ENCODE results near the gene CLASP2.
"Not testable (repeated sequence)": the region's sequence is repeated elsewhere in the genome, so short reads cannot be mapped to it uniquely, and the experiment has no call there.

The CLASP2 gene

GRCh38 chr3:33717866-33718594 lies at the start of gene CLASP2:
TSS of gene CLASP2 (minus strand) at chr3:33718254. CDS start at chr3:33718002, 252 bp downstream.
- peak; percentile 83 for DNase-seq (ENCODE audit: low spot score)

- DNase-seq (ENCODE audit: low spot score): no peak
Measured at GRCh38 chr3:33758864-33759263, 40.8 kb upstream of the CLASP2 start.

- no peak for DNase-seq (ENCODE audit: low spot score)
Measured at GRCh38 chr3:33758281-33758680, 40.2 kb upstream of the CLASP2 start.

GRCh38 chr3:33754391-33754790 lies 36.3 kb upstream of the CLASP2 start:
- not testable (repeated sequence) for DNase-seq (ENCODE audit: low spot score)

- no peak for DNase-seq (ENCODE audit: low spot score)
Measured at GRCh38 chr3:33751336-33751735, 33.3 kb upstream of the CLASP2 start.

GRCh38 chr3:33750211-33750548 lies 32.1 kb upstream of the CLASP2 start:
- DNase-seq (ENCODE audit: low spot score): peak; percentile 12

- peak; percentile 2 for DNase-seq (ENCODE audit: low spot score)
Measured at GRCh38 chr3:33749546-33750210, 31.6 kb upstream of the CLASP2 start.

- DNase-seq (ENCODE audit: low spot score): no peak
Measured at GRCh38 chr3:33746416-33747116, 28.5 kb upstream of the CLASP2 start.

GRCh38 chr3:33737146-33737545 lies 19.1 kb upstream of the CLASP2 start:
- no peak for DNase-seq (ENCODE audit: low spot score)

GRCh38 chr3:33732394-33732793 lies 14.3 kb upstream of the CLASP2 start:
- no peak for DNase-seq (ENCODE audit: low spot score)

GRCh38 chr3:33729993-33730392 lies 11.9 kb upstream of the CLASP2 start:
- no peak for DNase-seq (ENCODE audit: low spot score)

- no peak for DNase-seq (ENCODE audit: low spot score)
Measured at GRCh38 chr3:33724256-33724655, 6.2 kb upstream of the CLASP2 start.

- peak; percentile 26 for DNase-seq (ENCODE audit: low spot score)
Measured at GRCh38 chr3:33722626-33723370, 4.7 kb upstream of the CLASP2 start.

GRCh38 chr3:33722191-33722590 lies 4.1 kb upstream of the CLASP2 start:
- DNase-seq (ENCODE audit: low spot score): no peak

- no peak for DNase-seq (ENCODE audit: low spot score)
Measured at GRCh38 chr3:33718595-33718907, 497 bp upstream of the CLASP2 start.

GRCh38 chr3:33717616-33717865 lies 513 bp downstream of the CLASP2 start:
- DNase-seq (ENCODE audit: low spot score): peak; percentile 55

- DNase-seq (ENCODE audit: low spot score): no peak
Measured at GRCh38 chr3:33716227-33716626, 1.8 kb downstream of the CLASP2 start.

GRCh38 chr3:33711100-33711499 lies 7.0 kb downstream of the CLASP2 start:
- no peak for DNase-seq (ENCODE audit: low spot score)

- no peak for DNase-seq (ENCODE audit: low spot score)
Measured at GRCh38 chr3:33706056-33706455, 12.0 kb downstream of the CLASP2 start.

GRCh38 chr3:33704891-33705290 lies 13.2 kb downstream of the CLASP2 start:
- DNase-seq (ENCODE audit: low spot score): no peak

- no peak for DNase-seq (ENCODE audit: low spot score)
Measured at GRCh38 chr3:33699275-33699674, 18.8 kb downstream of the CLASP2 start.

GRCh38 chr3:33694944-33695343 lies 23.1 kb downstream of the CLASP2 start:
- DNase-seq (ENCODE audit: low spot score): no peak

- DNase-seq (ENCODE audit: low spot score): no peak
Measured at GRCh38 chr3:33690341-33690740, 27.7 kb downstream of the CLASP2 start.

Measured in hepatic stellate cell (primary cell).